ENCODE measurements around the gene BCAS3.

DNA sequence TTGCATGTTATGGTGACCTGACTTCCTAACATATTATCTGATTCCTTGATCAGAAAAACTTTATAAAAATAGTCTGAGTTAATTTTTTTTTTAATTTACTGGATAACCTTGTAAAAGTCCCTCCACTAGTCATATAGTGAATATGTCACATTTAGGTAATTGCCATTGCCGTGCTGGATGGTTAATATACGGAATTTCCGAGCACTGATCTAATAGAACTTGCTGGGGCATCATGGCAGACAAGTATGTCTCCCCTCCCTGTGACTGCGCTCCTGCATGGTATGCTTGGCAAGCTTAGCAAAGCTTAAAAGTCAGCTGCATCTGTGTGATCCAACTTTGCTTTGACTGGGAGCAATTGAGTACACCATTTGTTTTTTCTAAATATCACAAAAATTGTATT is 482.6 kb downstream of the BCAS3 start:
- no peak for TF ChIP-seq POLR2A (IDR thresholded peaks at IDR 0.05; ENCODE audit: low read depth, low read length)
- no peak for TF ChIP-seq POLR2AphosphoS5 (IDR thresholded peaks at IDR 0.05; ENCODE audit: low read depth, low read length)
